Measurements from ENCODE around the gene NLGN1.

NLGN1 gene

GRCh38 chr3:173921732-173922131, 524.2 kb downstream of the NLGN1 start:
- DNase-seq (ENCODE audit: low read depth): no peak
- no peak for TF ChIP-seq CTCF (IDR thresholded peaks at IDR 0.05; ENCODE audit: insufficient read depth, low read depth, low read length, missing control alignments)
- no peak overlapping the region for H3K4me3 ChIP-seq (ENCODE audit: low read depth, low read length)

- no peak for DNase-seq (ENCODE audit: low read depth)
- no peak for TF ChIP-seq CTCF (IDR thresholded peaks at IDR 0.05; ENCODE audit: insufficient read depth, low read depth, low read length, missing control alignments)
- no peak overlapping the region for H3K4me3 ChIP-seq (ENCODE audit: low read depth, low read length)
These were observed 525.7 kb downstream of the NLGN1 start for GRCh38 chr3:173923204-173923603.

- H3K4me3 ChIP-seq (ENCODE audit: low read depth, low read length): no peak overlapping the region
- no peak for TF ChIP-seq CTCF (IDR thresholded peaks at IDR 0.05; ENCODE audit: insufficient read depth, low read depth, low read length, missing control alignments)
- DNase-seq (ENCODE audit: low read depth): no peak
These were observed 532.7 kb downstream of the NLGN1 start for GRCh38 chr3:173930251-173930650.

- no peak for TF ChIP-seq CTCF (IDR thresholded peaks at IDR 0.05; ENCODE audit: insufficient read depth, low read depth, low read length, missing control alignments)
- H3K4me3 ChIP-seq (ENCODE audit: low read depth, low read length): no peak overlapping the region
- no peak for DNase-seq (ENCODE audit: low read depth)
These were observed 535.1 kb downstream of the NLGN1 start for GRCh38 chr3:173932624-173933023.

GRCh38 chr3:173933113-173933512, 535.6 kb downstream of the NLGN1 start:
- TF ChIP-seq CTCF (IDR thresholded peaks at IDR 0.05; ENCODE audit: insufficient read depth, low read depth, low read length, missing control alignments): no peak
- no peak for DNase-seq (ENCODE audit: low read depth)
- H3K4me3 ChIP-seq (ENCODE audit: low read depth, low read length): no peak overlapping the region

GRCh38 chr3:173936316-173936715, 538.8 kb downstream of the NLGN1 start:
- H3K4me3 ChIP-seq (ENCODE audit: low read depth, low read length): no peak overlapping the region
- TF ChIP-seq CTCF (IDR thresholded peaks at IDR 0.05; ENCODE audit: insufficient read depth, low read depth, low read length, missing control alignments): no peak
- no peak for DNase-seq (ENCODE audit: low read depth)

- TF ChIP-seq CTCF (IDR thresholded peaks at IDR 0.05; ENCODE audit: insufficient read depth, low read depth, low read length, missing control alignments): no peak
- H3K4me3 ChIP-seq (ENCODE audit: low read depth, low read length): no peak overlapping the region
- DNase-seq (ENCODE audit: low read depth): no peak
These were observed 540.6 kb downstream of the NLGN1 start for GRCh38 chr3:173938159-173938558.

Measured in GM12865 (cell line).